NCI-H345 (cell line): ENCODE data around the gene PHYKPL.

Source experiments
- DNase-seq: peaks from one replicate; lab custom pipeline; 2025; lab: John Stamatoyannopoulos, UW

PHYKPL gene

DNA sequence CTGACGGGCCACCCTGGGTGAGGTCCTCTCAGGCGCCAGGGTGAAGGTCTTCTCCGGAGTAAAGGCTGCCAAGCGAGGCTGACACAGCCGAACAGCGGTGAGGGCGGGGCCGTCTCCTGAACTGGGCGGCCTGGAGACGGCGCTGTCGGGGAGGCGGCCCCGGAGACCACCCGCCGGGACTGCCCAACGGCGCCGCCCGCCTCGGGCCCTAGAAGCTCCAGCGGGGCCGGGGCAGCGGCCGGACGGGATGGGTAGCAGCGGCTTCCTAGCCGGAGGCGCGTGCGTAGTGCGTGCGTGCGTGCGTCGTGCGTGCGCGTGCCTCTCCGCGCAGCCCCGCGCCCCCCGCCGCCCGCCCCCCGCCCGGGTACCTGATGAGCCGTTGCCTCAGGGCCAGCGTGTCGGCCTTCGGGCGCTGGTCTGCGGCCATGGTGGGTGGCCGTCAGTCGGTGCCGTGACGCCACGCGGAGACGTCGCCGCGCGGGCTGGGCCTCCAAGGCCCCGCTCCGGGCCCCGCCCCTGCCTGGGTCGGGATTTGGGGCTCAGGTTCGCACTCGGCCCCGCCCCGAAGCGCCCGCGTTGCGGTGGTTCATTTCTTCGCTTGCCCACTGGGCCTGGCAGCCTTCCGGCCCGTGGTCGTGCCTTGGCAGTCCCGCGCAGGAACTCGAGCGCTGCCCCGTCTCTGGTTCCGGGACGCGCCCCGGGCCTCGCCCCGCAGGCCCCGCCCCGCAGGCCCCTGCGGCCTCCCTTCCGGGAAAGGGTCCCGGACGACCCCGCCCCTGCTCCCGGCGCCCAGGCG, at the start of gene PHYKPL:
PHYKPL (minus strand) TSS at position 679 of the 796 bp plus-strand sequence; CDS start at position 427, 252 bp downstream.
- peak; percentile 80 for DNase-seq

DNA sequence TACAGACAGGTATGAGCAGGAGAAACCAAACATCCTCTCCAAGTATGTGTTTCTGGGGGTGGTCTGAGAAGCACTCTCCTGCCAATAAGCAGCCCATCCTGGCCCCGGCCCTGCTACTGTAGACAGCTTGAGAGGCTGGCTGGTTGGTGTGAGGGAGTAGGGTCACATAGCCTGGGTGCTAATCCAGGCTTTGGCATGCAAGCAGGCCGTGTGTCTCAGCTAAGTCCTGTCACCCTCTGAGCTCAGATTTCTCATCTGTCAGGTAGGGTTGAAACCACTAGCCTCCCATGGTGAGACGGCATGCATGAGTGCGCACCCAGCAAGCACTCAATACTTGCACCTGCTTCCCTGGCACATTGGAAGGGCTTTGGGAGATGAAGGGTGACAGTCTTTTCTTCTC, 49.8 kb upstream of the PHYKPL start:
- DNase-seq, result peak; percentile 84

DNA sequence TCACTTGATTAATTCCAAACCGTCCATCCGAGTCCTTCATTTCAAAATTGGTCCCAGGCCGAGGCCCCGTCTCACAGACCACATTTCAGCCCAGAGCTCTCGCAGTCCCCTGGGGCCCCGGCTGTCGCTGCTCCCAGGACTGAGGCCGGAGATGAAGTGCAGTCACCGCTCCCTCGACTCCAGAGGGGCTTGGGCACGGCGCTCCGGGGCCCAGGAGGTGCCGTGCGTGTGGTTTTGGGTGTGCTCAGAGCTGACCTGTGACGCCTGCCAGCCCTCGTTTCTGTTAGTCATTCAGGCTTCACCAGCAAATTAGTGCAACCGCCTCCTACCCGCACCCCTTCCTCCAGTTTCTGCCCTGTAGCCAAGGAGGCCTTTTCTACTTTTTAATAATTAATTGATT, 48.7 kb upstream of the PHYKPL start:
- no peak for DNase-seq

DNA sequence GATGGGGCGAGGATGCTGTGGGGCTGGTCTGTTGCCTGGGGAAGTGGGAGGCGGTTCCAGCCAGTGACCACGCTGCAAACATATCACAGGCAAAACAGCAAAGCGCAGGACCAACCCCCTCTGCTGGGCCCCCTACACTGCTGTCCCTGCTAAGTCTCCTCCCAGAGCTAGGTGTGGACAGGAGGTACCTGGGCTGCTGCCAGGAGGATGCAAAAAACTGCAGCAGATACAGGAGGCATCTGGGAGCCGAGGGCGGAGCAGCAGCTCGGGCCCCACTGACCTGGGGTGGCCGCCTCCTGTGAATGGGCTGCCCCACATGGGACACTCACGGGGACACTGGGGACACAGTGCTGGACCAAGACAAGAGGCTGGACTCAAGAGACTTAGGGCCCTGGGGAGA, 48.0 kb upstream of the PHYKPL start:
- DNase-seq, result no peak

DNA sequence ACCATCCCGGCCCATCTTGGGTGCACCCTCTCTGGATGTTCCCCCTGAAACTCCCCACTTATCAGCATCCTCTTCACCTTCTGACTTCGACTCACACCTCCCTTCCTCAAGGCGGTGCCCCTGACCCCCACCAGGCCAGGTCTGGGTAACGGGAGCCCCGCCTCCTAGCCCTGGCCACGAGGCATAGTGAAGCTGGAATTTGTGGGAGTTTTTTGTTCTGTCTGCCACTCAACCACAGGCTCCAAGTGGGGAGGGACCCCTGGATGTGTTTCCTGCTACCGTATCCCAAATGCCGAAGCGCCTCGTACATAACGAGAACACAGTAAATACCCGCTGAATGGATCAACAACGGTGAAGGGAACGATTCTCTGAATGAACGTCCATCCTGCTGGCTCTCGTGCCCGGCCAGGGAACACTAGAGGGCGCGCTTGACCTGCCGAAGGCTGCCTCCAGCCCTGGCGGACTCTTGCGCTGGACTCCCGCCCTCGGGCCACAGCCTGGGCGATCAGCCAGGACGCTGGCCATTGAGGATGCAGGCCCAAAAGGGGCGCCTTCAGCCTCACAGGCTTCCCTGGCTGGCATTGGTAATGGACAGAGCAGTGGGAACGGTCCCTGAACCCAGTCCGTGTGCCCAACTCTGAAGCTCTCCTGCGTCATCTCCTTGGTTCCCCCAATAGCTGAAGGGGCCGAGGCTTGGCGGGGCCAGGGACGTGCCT, 47.3 kb upstream of the PHYKPL start:
- peak; percentile 81 for DNase-seq

DNA sequence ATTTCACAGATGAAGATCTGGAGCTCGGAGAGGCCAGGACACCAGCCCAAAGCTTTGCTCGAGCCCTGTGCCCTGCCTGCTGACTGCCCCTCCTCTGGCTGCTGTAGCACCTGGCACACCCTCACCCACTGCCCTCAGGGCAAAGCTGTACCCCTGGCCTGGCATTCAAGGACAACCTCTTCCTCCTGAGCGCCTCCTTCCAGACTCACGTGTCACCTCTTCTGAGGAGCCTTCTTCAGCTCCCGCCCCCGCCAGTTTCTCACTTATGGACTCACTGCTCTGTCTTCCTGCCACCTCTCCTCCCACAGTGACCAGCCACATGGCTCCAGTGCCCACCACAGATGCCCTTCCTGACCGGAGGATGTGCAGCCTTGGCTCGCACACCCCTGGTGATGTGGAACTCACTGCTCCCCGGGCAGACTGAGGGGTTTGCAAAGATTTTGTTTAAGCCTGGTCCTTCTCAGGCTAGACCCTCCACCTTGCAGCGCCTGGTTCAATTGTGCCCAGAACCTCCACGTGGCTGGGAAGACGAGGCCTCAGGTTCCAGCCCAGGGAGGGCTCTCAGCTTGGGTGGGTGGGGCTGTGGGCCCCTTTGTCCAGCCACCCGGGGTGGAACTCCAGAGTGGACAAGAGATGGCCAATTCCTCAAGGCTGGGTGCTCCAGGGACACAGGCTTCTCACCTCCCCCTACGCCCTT, 46.6 kb upstream of the PHYKPL start:
- DNase-seq, result no peak

DNA sequence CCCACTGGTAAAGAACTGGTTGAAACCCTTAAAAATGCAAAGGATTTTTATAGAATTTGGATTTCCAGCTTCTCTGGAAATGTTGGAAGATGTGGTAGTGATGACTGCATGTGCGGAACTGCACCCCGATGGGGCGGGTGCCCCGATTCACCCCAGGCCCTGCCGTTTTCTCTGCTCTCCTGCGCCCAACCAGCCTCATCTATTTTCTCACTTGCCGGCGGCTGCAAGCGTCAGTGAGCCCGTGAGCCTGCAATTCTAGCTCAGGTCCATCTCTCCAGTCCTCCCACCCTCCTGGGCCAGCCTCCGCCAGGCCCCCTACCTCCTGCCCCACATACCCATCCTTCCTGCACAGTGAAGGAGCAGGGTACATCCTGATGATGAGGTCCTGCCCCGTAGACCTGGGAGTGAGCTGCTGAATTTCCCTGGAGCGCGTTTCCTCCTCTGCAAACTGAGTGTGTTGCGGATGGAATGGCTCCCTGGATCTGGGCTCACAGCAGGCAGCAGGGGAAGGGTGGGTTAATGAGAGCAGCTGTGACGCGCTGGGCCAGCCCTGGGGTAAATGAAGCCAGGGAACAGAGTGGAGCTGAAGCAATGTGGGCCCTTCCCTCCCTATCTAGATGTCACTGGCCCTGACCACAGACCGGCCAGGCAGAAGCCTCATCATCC, 45.9 kb upstream of the PHYKPL start:
- no peak for DNase-seq

DNA sequence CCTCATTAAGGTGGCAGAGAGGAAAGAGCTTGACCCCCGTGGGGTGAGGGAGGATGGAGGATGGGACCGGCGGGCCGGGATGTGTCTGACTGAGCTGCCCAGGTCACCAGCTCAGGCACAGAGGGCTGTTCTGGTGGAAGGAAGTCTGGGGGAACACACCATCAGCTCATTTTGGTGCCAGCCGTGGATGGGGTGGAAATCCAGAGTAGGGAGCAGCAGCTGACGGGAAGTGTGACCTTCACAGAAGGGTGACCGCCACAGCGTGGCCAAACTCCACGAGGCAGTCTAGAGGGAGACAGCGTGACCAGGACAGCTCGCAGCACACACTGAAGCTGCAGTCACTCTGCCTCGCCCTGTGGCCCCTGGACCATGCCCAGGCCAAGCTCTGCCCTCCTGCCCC, 45.3 kb upstream of the PHYKPL start:
- DNase-seq, result no peak

DNA sequence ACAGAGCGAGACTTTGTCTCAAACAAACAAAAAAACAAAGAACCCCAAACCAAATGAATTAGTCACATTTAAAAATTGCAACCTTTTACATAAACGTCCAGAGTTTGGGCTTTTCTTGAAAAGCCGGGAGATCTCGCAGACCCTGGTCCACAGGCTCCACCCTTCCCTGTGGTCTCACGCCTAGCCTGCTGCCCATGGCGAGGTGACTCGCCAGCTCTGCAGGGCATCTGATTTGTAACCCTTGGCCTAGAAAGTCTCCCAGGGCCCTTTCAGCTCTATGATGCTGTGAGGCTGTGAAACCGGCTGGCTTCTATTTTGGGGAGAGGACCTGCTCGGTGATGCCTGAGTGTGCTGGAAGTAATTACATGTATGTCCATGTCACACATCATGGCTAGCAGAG, 44.7 kb upstream of the PHYKPL start:
- DNase-seq, result no peak

DNA sequence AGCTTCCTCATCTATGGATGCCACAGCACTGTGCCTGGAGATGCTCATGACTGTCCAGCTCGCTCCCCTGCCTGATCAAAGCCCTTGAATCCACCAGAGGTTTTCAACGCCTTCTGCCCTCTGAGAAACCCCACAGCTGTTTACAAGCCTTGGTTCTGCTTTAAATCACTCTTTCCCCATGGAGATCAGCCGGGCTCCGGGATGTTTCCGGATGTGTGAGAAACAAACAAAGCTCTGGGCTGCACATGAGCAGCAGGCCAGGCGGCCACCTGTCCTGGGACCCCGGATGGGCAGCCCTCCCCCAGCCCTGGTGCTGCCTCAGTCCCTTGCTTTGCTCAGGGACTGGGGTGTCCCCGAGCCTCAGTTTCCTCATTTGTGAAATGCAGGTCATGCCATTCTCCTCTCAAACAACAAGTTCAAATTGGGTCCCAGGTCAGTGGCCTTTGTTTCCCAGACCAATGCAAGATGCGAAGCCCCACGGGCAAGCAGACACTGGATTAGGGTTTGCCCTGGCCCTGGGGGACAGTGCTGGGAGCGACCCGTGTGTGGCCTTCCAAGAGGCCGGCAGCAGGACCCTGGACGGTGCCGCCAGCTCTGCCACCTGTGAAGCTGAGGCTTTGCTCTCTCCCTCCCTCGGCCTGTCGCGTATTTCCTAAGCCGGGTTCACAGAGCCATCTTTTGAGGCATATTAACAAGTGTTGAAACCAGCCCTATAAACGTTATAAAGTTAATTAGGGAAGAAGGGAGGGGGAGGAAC, 42.4 kb upstream of the PHYKPL start:
- no peak for DNase-seq

DNA sequence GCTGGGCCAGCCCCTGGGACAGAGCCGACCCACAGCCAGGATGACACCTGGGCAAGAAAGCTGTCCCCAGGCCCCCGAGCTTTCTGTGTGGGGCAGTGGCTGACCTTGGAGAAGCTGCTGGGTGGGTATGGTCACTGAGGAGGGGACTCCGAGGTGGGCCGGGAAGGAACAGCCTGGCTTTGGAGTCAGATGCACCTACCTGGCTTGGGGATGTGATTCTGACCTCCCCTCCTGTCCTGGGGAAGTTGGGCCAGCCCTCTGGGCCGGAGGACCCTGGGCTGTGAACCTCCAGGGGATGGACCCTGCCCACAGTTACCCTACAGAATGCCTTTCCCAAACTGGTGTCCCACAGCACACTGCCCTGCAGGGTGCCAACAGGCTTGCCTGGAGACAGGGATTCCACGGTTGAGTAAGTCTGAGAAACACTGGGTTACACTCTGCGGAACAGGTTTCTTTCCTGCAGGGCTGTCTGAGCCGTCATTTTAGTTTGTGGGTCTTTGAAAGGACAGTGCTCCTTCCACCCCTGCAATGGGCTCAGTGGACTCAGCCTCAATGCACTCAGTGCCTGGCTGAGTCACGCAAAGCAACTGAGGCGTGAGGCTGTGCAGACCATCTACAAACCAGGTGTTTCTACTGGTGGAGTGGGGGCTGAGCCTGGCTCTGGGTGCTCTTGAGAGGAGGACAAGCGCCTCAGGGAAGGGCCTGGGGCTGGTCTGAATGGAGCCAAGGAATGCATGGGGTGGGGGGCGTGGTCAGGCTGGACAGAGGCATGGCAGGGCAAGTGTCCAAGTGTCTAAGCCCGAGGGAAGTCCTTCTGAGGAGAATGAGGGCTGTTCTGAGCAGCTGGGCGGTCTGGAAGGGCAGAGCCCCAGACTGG, 41.3 kb upstream of the PHYKPL start:
- DNase-seq, result no peak

DNA sequence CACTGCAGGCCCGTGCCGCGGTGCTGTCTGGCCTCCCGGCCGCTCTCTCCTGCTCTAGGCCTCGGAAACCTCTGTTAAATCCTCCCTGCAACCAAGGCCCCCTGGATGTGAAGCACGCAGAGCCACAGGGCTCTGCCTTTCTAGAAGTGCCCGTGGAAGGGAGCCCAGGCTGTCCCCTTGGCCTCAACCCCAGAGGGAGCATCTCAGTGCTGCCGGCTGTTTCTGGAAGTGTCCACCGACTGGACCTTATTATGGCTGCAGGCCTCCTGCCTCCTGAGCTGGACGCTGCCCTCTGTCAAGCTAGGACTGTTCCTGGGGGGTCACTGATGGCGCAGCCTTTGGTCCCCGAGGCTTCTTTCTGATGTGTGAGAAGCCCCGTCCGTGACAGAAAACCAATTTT, 40.4 kb upstream of the PHYKPL start:
- DNase-seq, result no peak

DNA sequence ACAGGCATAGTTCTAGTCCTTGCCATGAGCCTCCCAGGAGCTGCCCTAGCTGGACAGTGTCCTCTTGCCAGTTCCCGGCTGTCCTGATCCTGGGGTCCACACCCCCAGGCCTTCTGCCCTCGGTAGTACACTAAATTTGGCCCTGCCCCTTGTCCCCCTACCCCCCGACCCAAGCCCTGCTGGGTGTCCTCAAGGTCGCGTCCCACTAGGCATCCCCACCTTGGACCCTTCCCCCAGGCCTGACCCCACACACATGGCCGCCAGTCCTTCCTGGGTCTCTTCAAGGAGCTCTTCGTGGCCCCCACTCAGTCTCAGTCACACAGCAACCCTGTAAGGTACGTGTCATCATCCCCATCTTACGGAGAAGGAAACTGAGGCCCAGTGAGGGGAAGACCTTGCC, 40.0 kb upstream of the PHYKPL start:
- no peak for DNase-seq

DNA sequence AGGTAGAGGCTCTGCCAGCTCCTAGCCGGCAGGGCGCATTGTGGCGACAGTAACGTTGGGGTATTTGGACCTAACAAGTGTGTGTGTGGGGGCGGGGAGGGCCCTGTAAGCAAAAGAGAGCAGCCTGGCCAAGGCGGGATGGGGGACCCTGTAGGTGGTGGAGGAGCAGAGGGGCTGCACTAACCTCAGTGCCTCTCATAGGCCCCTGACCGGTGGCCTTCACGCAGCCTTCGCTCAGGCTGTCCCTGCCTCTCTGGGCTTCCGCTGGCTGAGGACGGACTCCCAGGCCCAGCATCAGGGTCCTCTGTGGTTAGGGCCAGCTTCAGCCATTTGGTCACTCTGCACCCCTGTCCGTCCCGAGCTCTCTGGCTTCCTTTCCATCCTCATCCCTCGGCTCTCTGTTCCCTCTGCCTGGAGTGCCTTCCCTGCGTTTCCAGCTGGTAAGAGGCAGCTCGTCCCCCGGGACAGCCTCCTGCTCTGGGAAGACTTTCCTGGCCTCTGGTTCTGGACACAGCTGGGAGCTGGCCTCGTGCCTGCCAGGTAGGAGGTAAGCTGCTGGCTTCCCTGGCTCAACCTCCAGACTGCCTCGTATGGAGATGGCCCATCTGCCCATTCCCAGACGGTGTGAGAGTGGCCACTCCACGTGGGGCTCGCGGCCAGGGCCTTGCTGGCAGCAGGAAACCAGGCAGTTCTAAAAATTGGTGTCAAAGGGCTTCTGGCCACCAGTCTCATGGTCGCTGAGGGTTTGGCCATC, 39.3 kb upstream of the PHYKPL start:
- no peak for DNase-seq

DNA sequence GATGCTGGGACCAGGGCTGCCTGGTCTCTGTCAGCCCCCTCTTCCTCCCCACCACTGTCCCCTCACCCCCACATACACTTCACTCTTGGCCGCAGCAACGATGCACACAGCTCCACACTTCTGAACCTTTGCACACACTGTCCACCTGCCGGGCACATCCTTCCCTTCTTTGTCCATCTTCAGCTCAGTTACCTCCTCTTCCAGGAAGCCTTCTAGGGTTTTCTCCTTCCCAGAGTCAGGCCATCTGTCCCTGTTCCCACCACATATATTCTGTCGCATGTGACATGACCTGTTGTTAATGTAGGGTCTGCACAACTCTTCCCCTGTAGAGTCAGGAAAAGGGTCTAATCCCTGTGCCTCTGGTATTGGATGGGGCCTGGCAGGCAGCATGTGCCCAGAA, 38.6 kb upstream of the PHYKPL start:
- no peak for DNase-seq

DNA sequence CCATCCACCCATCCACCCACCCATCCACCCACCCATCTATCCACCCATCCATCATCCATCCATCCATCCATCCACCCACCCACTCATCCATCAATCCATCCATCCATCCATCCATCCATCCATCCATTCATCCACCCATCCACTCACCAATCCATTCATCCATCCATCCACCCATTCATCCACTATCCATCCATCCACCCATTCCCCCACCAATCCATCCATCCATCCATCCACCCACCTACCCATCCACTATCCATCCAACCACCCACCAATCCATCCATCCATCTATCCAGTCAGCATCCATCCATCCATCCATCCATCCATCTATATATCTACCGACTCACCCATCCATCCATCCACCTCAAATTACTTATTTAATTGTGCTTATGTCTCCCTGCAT, 36.9 kb upstream of the PHYKPL start:
- no peak for DNase-seq

DNA sequence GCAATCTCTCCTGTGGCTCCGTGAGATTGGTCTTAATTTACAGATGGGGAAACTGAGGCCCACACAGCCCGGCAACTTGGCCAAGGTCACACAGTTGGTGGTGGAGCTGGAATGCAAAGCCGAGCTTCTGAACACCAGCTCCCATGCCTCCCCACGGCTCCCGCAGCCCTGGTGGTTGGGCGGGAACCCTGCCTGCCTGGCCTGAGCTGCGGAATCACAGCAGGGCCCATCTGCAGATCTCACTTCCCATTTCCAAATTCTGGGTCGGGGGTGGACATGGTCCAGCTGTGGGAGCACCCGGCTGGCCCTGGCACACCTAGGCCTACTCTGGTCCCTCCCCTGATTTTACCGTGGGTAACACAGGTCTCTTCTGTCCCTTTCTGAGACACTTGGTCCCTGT, 35.3 kb upstream of the PHYKPL start:
- no peak for DNase-seq

DNA sequence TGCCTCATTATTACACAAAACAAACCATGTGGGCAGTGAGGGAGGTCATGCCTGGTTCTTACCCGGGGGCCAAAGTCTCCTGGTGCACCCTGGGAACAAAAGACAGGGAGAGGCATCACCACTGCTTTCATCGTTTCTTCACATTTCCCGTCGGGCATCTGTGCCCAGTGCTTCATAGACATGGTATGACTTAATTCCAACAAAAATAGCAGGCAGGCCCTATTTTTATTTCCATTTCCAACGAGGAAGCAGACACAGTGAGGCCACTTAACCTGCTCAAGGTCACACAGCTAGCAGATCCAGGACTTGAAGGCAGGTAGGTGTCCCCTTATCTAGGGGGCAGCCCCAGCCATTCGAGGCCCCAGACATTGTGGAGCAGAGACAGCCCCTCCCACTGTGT, 34.6 kb upstream of the PHYKPL start:
- no peak for DNase-seq

DNA sequence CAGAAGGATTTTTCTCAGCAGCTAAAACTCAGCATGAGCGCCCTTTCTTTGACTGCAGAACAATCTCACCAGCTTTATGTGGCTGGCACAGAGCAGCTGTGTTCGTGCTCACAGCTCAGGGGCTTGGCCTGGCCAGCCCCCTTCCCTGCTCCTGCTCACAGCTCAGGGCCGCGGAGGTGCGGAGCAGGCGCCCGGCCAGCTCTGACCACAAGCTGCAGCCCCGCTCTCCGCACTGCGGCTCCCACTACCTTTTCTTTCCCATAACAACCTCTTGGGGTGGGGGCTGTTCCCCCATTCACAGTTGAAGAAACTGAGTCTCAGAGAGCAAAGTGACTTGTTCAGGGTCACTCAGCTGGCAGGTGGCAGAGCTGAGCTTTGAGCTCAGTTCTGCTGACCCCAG, 34.0 kb upstream of the PHYKPL start:
- no peak for DNase-seq

DNA sequence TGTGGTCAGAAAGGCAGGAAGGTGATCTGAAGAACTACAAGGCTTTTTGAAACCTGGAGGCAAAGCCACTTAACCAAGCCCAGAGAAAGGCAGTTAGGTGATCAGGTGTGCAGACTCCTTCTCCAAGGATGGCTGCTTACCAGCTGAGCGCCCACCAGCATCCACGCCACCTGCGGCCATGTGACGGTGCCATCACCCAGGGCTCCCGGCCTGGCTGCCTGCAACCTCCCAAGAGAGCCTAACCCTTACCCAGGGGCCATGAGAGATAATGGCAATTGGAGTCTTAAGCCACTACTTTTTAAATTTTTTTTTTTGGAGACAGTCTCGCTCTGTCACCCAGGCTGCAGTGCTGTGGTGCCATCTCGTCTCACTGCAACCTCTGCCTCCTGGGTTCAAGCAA, 33.1 kb upstream of the PHYKPL start:
- no peak for DNase-seq
